Measurements from ENCODE around the gene LBX1. TPM values are rescaled to one million over a fixed set of nuclear protein-coding genes. Genes with fewer than 3 reads are reported as not detected.

The LBX1 gene
- not detected for total RNA-seq
- long read RNA-seq, result 0 reads

- intact Hi-C loops (cut with DNase I), result no loop called here
- DNase-seq (ENCODE audit: missing footprints), result no peak
These were observed at the start of gene LBX1 for GRCh38 chr10:101229266-101230182. TSS of gene LBX1 (minus strand) at chr10:101229463. CDS start at chr10:101228815, 648 bp downstream.

GRCh38 chr10:101273741-101274140 is 44.5 kb upstream of the LBX1 start:
- intact Hi-C loops (cut with DNase I), result loop anchor here (5.0 kb wide), 1 partner anchor 299 kb away; no protein-coding TSS in a partner anchor
- ATAC-seq, result no peak
- no peak for DNase-seq (ENCODE audit: missing footprints)

More at GRCh38 chr10:101229266-101230182, at the start of gene LBX1:
- no peak for ATAC-seq

GRCh38 chr10:101273330-101273729 is 44.1 kb upstream of the LBX1 start:
- ATAC-seq (no peak), DNase-seq (ENCODE audit: missing footprints) (no peak)
- intact Hi-C loops (cut with DNase I), result loop anchor here (5.0 kb wide), 1 partner anchor 299 kb away; no protein-coding TSS in a partner anchor

- DNase-seq (ENCODE audit: missing footprints), result peak; percentile 69
- intact Hi-C loops (cut with DNase I), result loop anchor here (5.0 kb wide), 1 partner anchor 300 kb away; no protein-coding TSS in a partner anchor
- peak; percentile 69 for ATAC-seq
These were observed 43.1 kb upstream of the LBX1 start for GRCh38 chr10:101272229-101272868.

- intact Hi-C loops (cut with DNase I), result loop anchor here (5.0 kb wide), 1 partner anchor 302 kb away; no protein-coding TSS in a partner anchor
These were observed 41.5 kb upstream of the LBX1 start for GRCh38 chr10:101270763-101271162.

DNA sequence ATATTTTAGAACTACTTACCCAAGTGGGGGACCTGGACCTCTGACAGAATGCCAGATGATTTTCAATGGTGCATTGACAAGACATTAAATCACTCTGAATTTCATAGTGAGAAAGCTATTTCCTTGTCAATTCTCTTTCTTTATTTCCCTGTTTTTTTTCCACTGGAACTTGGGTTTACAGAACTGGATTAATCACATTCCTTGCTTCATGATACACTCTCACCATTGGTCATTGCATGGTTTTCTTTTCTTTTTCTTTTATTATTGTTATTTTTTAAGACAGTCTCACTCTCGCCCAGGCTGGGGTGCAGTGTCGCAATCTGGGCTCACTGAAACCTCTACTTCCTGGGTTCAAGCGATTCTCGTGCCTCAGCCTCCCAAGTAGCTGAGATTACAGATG is 38.5 kb upstream of the LBX1 start:
- ATAC-seq (no peak), DNase-seq (ENCODE audit: missing footprints) (no peak)
- intact Hi-C loops (cut with DNase I), result no loop called here

More at GRCh38 chr10:101270763-101271162, 41.5 kb upstream of the LBX1 start:
- ATAC-seq, result no peak
- no peak for DNase-seq (ENCODE audit: missing footprints)

DNA sequence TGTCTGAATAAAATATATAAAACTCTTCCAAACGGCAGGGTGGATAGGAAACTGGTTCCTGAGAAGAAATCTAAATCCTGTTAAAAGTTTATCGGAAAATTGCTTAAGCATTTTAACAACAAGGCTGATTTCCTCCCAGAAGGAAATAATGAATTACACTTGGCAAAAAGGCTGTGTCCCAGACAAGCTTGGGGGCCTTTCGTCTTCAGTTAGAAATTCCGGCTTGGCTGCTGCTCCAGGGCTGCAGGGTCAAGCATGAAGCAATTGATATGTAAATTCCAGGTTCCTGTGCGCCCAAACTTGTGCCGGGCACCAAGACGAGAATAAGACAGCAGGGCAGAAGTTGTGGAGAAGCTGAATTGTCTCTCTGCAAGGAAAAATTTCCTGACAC is 38.0 kb upstream of the LBX1 start:
- intact Hi-C loops (cut with DNase I), result no loop called here
- ATAC-seq (no peak), DNase-seq (ENCODE audit: missing footprints) (no peak)

- DNase-seq (ENCODE audit: missing footprints) (no peak), ATAC-seq (no peak)
- intact Hi-C loops (cut with DNase I), result no loop called here
These were observed 37.4 kb upstream of the LBX1 start for GRCh38 chr10:101266381-101267289.

GRCh38 chr10:101263150-101263752 is 34.0 kb upstream of the LBX1 start:
- intact Hi-C loops (cut with DNase I), result no loop called here
- ATAC-seq (no peak), DNase-seq (ENCODE audit: missing footprints) (no peak)

- intact Hi-C loops (cut with DNase I), result no loop called here
- DNase-seq (ENCODE audit: missing footprints), result no peak
- ATAC-seq, result no peak
These were observed 32.9 kb upstream of the LBX1 start for GRCh38 chr10:101262147-101262546.

DNA sequence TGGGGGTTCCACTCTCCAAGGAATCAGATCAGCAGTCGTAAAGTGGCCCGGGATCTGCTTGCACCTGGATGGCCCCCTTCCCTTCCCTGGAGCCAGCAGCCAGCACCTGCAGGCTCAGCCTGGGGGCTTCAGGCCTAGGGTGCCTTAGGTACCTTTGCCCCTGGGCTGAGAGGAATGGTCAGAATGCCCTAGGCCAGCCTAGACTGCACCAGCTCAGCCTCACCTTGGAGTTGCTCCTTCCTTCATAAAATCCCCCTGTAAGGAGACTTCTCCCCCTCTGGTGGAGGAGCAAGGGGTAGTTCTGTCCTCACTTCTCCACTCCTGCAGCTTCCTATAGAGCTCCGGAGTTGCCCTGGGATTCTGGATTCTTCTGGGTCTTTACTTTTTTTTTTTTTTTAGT is 32.4 kb upstream of the LBX1 start:
- DNase-seq (ENCODE audit: missing footprints) (no peak), ATAC-seq (no peak)
- intact Hi-C loops (cut with DNase I), result no loop called here

DNA sequence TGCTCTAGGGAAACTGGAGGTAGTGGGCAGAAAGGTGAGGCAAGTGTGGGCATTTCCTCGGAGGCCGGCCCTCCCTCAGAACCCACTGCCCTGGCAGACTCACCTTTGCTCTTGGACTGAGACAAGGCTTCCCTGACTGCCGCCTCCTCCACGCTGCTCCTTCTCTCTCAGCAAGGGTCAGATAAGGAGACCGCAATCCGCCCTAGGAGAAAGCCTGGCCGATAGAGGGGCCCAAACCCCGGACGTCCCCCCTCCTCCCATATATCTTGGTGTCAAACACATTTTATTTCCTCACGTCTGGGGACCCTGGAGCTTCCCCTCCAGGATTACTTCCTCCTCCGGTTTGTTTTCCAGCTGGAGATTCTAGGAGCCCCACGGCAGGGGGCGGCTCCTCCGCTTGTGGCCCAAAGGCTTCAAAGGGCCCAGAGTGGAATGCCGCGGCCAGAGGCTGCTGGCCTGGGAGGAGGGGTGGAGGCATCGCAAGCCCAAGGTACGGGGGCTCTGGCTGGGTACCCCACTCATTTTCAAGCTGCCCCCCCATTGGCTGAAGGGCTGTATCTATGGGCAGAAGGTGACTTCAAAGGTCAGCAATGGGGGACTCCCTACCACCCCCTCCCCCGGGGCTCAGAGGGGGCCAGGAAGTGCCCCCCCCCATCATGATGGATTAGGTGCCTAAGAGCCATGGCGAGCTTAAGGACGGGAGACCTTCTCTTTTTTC is 31.7 kb upstream of the LBX1 start:
- no peak for ATAC-seq
- intact Hi-C loops (cut with DNase I), result no loop called here

DNA sequence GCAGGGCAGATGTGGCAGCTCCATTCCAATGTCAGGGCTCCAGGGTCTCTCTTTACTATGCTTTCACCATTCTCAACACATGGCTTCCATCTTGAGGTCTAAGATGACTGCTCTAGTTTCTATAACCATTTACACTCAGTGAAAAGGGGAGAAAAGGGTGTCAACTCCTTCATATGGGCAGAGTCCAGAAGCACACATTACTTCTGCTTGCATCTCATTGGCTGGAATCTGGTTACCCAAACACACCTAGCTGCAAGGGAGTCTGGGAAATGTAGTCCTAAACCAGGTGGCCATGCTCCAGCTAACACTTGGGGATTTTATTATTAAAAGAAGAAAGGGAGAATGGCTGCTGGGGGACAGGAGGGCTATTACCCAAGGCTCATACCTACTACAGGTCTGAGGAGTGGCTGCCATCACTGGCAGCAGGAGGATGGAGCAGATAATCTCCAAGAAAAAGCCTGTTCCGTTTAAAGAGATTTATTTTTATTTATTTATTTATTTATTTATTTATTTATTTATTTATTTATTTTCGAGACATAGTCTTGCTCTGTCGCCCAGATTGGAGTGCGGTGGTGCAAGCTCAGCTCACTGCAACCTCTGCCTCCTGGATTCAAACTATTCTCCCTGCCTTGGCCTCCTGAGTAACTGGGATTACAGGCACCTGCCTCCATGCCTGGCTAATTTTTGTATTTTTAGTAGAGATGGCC is 29.1 kb upstream of the LBX1 start:
- intact Hi-C loops (cut with DNase I), result no loop called here

More for the DNA sequence above, 31.7 kb upstream of the LBX1 start:
- DNase-seq (ENCODE audit: missing footprints), result no peak

GRCh38 chr10:101257491-101257890 is 28.2 kb upstream of the LBX1 start:
- intact Hi-C loops (cut with DNase I), result no loop called here
- no peak for DNase-seq (ENCODE audit: missing footprints)

More for the DNA sequence above, 29.1 kb upstream of the LBX1 start:
- DNase-seq (ENCODE audit: missing footprints) (no peak), ATAC-seq (no peak)

GRCh38 chr10:101257084-101257483 is 27.8 kb upstream of the LBX1 start:
- intact Hi-C loops (cut with DNase I), result no loop called here
- DNase-seq (ENCODE audit: missing footprints) (no peak), ATAC-seq (no peak)

More at GRCh38 chr10:101257491-101257890, 28.2 kb upstream of the LBX1 start:
- no peak for ATAC-seq

GRCh38 chr10:101256387-101256786 is 27.1 kb upstream of the LBX1 start:
- intact Hi-C loops (cut with DNase I), result no loop called here

DNA sequence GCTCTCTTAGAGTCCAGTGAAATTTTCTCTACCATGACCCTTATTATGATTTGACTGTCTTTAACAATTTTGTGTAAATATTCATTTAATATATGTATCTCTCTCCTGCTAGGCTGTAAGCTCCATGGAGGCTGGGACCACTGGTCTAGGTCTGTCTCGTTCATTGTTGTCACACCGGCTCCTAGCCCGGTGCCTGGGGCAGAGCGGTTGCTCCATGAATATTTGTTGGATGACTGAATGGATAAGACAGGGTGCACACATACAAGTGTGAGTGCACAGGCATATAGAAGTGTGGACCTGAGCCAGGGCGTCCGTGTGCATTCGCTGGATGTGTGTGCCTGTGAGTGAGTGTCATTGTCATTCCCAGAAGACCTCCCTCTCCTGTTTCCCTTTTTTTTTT is 20.9 kb upstream of the LBX1 start:
- DNase-seq (ENCODE audit: missing footprints), result no peak
- intact Hi-C loops (cut with DNase I), result no loop called here
- ATAC-seq, result no peak

More at GRCh38 chr10:101256387-101256786, 27.1 kb upstream of the LBX1 start:
- DNase-seq (ENCODE audit: missing footprints) (no peak), ATAC-seq (no peak)

Measured in Right ventricle myocardium inferior (tissue), 1 donor.